PC-9 (cell line): Measurements from ENCODE around the gene ALG6. TPM values are rescaled to one million over a fixed set of nuclear protein-coding genes. Genes with fewer than 3 reads are reported as not detected.

Experiments used
- BruUV-seq: library from RNA; stranded (reverse); fragments of 400-500 nt; replicated peaks from 2 replicates; lab custom pipeline; 2021; lab: Mats Ljungman, UMichigan
- CTCF ChIA-PET: fragments of 300-600 bp; sonication (Branson Sonifier 250); formaldehyde crosslinking; loops from one replicate; lab custom pipeline; 2022; ENCODE audit warnings: antibody characterized with exemption; lab: Charles Lee
- POLR2A ChIA-PET: fragments of 300-600 bp; sonication (Branson Sonifier 250); formaldehyde crosslinking; loops from one replicate; lab custom pipeline; 2022; ENCODE audit warnings: antibody characterized with exemption; ENCODE audit not compliant: unreplicated experiment; lab: Charles Lee
- DNase-seq, 2 experiments: peaks; one replicate each; pipeline versions ENCODE4 v3.0.0 to v3.0.0-alpha.2; 2015 to 2022; ENCODE audit warnings: mixed read lengths in 1 of 2
- H2AFZ ChIP-seq: fragments of 200-600 bp; sonication (generic); 2 replicates; pipeline ENCODE4 v1.8.1; 2017; ENCODE audit warnings: antibody characterized with exemption
- H3F3A ChIP-seq: fragments of 200-600 bp; sonication (generic); 2 replicates; pipeline ENCODE4 v1.8.1; 2017; ENCODE audit warnings: antibody characterized with exemption, mild to moderate bottlenecking, low read depth; ENCODE audit not compliant: insufficient read depth
- H3K27ac ChIP-seq: fragments of 200-600 bp; sonication (generic); 2 replicates; pipeline ENCODE4 v1.6.1; 2016; ENCODE audit warnings: mixed run types
- H3K27me3 ChIP-seq: fragments of 200-600 bp; sonication (generic); 2 replicates; pipeline ENCODE4 v1.6.1; 2016; ENCODE audit warnings: low read depth, mixed run types; ENCODE audit not compliant: insufficient read depth
- H3K36me3 ChIP-seq: fragments of 200-600 bp; sonication (generic); 2 replicates; pipeline ENCODE4 v1.6.1; 2016; ENCODE audit warnings: low read depth, mixed run types
- H3K4me1 ChIP-seq: fragments of 200-600 bp; sonication (generic); replicated peaks from 2 replicates; pipeline ENCODE4 v1.6.1; 2016; ENCODE audit warnings: mixed run types; ENCODE audit not compliant: insufficient read depth
- H3K4me2 ChIP-seq: fragments of 200-600 bp; sonication (generic); 2 replicates; pipeline ENCODE4 v1.6.1; 2017; ENCODE audit warnings: mixed run types
- H3K4me3 ChIP-seq: fragments of 200-600 bp; sonication (generic); 2 replicates; pipeline ENCODE4 v1.6.1; 2016; ENCODE audit warnings: mixed run types
- H3K79me2 ChIP-seq: fragments of 200-600 bp; sonication (generic); 2 replicates; pipeline ENCODE4 v1.6.1; 2017; ENCODE audit warnings: low read depth, mixed run types
- H3K9me2 ChIP-seq: fragments of 200-600 bp; sonication (generic); 2 replicates; pipeline ENCODE4 v1.8.1; 2017; ENCODE audit warnings: mild to moderate bottlenecking; ENCODE audit not compliant: insufficient read depth
- H3K9me3 ChIP-seq: fragments of 200-600 bp; sonication (generic); 2 replicates; pipeline ENCODE4 v1.8.1; 2016; ENCODE audit warnings: low read depth; ENCODE audit not compliant: insufficient read depth
- H4K20me1 ChIP-seq: fragments of 200-600 bp; sonication (generic); 2 replicates; pipeline ENCODE4 v1.8.1; 2017; ENCODE audit not compliant: insufficient read depth
- EZH2 ChIP-seq: fragments of 200-600 bp; sonication (generic); IDR thresholded peaks from 2 replicates; pipeline ENCODE4 v1.8.0; 2017; ENCODE audit warnings: antibody characterized with exemption, low read depth
- intact Hi-C: fragments of 100-400 bp; cut with micrococcal nuclease; formaldehyde crosslinking; loops from one replicate; pipeline ENCODE4 v1.10.0; 2022; ENCODE audit not compliant: unreplicated experiment
- total RNA-seq: library from RNA; stranded (reverse); gene quantifications from 2 replicates; pipeline ENCODE4 v1.2.3, GENCODE V29; 2021
- TF ChIP-seq, protein P1 (sequence below): fragments of 200-600 bp; sonication (generic); conservative IDR thresholded peaks from 2 replicates; pipeline ENCODE4 v1.6.1; 2017; ENCODE audit warnings: mixed run types, antibody characterized with exemption, mild to moderate bottlenecking, moderate library complexity

The ALG6 gene
- total RNA-seq, 1 experiment from 2014 or later = 14.7 TPM

DNA sequence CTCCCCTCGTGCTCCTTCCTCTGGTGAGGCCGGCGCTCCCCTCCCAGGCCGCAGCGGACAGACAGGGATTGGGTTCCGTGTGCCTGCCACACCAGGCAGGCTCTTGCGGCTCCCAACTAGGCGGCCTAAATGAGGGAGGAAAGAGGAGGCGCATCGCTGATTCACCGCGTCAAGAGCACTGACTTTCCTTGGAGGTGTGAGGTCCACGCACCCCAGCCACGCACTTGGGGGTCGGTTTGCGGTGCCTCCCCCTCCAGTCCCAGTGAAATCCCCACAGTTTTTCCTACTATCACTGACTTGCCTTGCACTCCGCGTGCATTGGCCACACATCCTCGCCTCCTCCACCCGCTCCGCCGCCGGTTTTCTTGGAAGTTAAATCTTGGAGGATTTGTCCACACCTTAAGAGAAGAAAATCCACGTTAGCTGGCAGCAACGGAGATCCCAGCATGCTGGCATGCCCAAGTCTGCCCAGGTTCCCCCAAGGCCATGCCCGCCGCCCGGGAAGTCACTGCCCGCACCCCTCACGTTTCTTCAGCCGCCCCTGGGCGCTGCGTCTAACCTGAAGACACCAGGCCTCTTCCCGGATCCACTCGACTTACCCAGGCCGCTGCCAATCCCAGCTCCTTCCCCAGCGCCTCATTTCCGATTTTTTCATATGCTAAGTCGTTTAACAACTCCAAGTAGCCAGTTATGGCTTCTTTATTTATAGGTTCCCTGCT is 46.2 kb upstream of the ALG6 start:
- no peaks in the 10 kb centered on the region for H3K9me2 ChIP-seq
- no peak overlapping the region for H3K27ac ChIP-seq
- BruUV-seq = no TSS peak
- no peaks in the 10 kb centered on the region for H4K20me1 ChIP-seq
- H3K4me1 ChIP-seq = peaks cover 6% of the 10 kb centered on the region
- H3F3A ChIP-seq = no peaks in the 10 kb centered on the region
- ChIA-PET POLR2A (no interaction called here), CTCF (interaction anchor here (0.6 kb wide), 1 partner anchor 907 kb away, joined by 3 read pairs; no protein-coding TSS in a partner anchor)
- no peaks in the 10 kb centered on the region for H3K9me3 ChIP-seq
- H2AFZ ChIP-seq = no peak overlapping the region
- peaks cover 4% of the 10 kb centered on the region; the same call in 1 of the 2 replicates for H3K27me3 ChIP-seq
- no peak overlapping the region for H3K4me2 ChIP-seq
- H3K79me2 ChIP-seq = no peaks in the 10 kb centered on the region
- DNase-seq = no peak
- intact Hi-C loops = no loop called here
- no peak overlapping the region for H3K4me3 ChIP-seq
- no peaks in the 10 kb centered on the region for H3K36me3 ChIP-seq
- TF ChIP-seq, protein P1, sequence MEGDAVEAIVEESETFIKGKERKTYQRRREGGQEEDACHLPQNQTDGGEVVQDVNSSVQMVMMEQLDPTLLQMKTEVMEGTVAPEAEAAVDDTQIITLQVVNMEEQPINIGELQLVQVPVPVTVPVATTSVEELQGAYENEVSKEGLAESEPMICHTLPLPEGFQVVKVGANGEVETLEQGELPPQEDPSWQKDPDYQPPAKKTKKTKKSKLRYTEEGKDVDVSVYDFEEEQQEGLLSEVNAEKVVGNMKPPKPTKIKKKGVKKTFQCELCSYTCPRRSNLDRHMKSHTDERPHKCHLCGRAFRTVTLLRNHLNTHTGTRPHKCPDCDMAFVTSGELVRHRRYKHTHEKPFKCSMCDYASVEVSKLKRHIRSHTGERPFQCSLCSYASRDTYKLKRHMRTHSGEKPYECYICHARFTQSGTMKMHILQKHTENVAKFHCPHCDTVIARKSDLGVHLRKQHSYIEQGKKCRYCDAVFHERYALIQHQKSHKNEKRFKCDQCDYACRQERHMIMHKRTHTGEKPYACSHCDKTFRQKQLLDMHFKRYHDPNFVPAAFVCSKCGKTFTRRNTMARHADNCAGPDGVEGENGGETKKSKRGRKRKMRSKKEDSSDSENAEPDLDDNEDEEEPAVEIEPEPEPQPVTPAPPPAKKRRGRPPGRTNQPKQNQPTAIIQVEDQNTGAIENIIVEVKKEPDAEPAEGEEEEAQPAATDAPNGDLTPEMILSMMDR = no peak
- no peak for TF ChIP-seq EZH2

DNA sequence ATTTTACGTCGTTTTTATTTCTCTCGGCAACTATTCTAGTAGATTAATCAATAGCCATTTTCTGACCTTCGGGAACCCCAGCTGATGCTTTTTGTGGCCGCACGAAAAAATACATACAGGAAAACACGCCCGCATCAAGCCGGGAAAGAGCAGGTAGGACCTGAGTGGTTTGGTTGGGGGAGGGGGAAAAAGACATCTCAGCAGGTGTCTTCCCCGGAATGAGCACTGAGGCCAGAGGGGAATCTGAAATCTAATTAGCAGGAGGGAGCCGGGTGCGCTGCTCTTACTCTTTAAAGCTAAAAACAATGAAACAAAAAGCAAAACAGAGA is 45.7 kb upstream of the ALG6 start:
- H3K27ac ChIP-seq = no peak overlapping the region
- H2AFZ ChIP-seq = no peak overlapping the region
- no peak overlapping the region for H3K4me3 ChIP-seq
- no peaks in the 10 kb centered on the region for H3K9me3 ChIP-seq
- no peak for DNase-seq
- CTCF ChIA-PET = interaction anchor here (0.6 kb wide), 1 partner anchor 908 kb away, joined by 3 read pairs; no protein-coding TSS in a partner anchor
- intact Hi-C loops = no loop called here
- no peaks in the 10 kb centered on the region for H3K9me2 ChIP-seq
- no peaks in the 10 kb centered on the region for H3F3A ChIP-seq
- no peaks in the 10 kb centered on the region for H3K36me3 ChIP-seq
- no peaks in the 10 kb centered on the region for H4K20me1 ChIP-seq
- peaks cover 6% of the 10 kb centered on the region for H3K4me1 ChIP-seq
- H3K79me2 ChIP-seq = no peaks in the 10 kb centered on the region
- POLR2A ChIA-PET = no interaction called here
- no peak for TF ChIP-seq EZH2
- TF ChIP-seq, protein P1 = no peak
- no peak overlapping the region for H3K4me2 ChIP-seq
- H3K27me3 ChIP-seq = peaks cover 4% of the 10 kb centered on the region; the same call in 1 of the 2 replicates
- BruUV-seq = no TSS peak

DNA sequence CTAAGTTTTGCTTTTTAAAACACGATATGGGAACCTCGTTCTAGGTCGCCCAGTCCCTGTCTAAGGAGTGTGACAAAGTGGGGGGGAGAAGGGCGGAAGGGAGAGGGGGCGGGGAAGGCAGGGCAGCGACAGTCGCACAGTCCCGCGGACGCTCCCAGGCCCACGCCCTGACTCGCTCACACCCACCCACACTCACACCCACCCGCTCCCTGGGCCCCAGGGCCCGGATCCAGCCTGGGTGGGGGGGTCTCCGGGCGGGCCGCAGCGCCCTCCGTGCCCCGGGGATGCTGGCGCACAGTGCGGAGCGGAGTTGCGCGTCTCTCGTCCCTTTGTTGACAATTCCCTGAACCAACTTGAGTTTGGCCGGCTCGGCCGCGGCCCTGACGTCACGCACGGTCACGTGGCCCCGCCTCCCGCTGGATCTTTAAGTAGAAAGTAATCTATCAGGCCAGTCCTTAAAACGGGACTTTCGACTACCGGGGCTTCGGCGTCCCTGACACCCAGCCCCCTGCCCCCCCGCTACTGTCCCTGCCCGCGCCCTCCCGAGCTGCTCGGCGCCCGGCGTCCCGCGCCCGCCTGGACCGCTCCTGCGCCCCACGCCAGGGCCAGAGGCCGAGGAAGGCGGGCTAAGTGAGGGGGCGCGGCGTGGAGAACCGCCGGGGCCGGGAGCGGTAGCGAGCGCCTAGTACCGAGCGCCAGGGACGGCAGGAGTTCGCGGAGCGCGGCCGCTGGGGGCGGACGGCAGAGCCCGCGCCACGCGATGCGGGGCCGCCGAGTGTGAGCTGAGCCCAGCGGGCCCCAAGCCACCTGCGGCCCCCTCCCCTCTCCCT is 45.1 kb upstream of the ALG6 start, which contains the start of gene FOXD3:
Gene FOXD3 (plus strand): TSS at position 454 of the 830 bp plus-strand sequence. CDS start 492 bp downstream, outside the sequence.
- Histone ChIP-seq H3K4me3 (no peak within 1 kb of the TSS), H4K20me1 (no peaks in the 10 kb centered on the region), H3F3A (no peaks in the 10 kb centered on the region), H2AFZ (no peak within 1 kb of the TSS), H3K4me1 (peaks cover 6% of the 10 kb centered on the region), H3K9me3 (no peaks in the 10 kb centered on the region), H3K4me2 (no peak within 1 kb of the TSS), H3K79me2 (no peaks in the 10 kb centered on the region), H3K27me3 (peaks cover 4% of the 10 kb centered on the region; the same call in 1 of the 2 replicates), H3K36me3 (no peaks in the 10 kb centered on the region), H3K9me2 (no peaks in the 10 kb centered on the region), H3K27ac (no peak within 1 kb of the TSS)
- no TSS peak for BruUV-seq
- intact Hi-C loops = no loop called here
- ChIA-PET CTCF (no interaction called here), POLR2A (no interaction called here)
- peak in 1 of 2 experiments; percentile 7 for DNase-seq
- TF ChIP-seq EZH2 = no peak
- TF ChIP-seq, protein P1 = no peak
